Hematopoietic multipotent progenitor cell treated with erythropoietin and hydrocortisone succinate and interleukin-3 and kit ligand, for 17 days (in vitro differentiated cells): Measurements from ENCODE around the gene HEBP1.

Source experiments
- DNase-seq: peaks from one replicate; pipeline ENCODE4 v3.0.0-alpha.2; 2015; ENCODE audit warnings: low spot score

Gene HEBP1

DNA sequence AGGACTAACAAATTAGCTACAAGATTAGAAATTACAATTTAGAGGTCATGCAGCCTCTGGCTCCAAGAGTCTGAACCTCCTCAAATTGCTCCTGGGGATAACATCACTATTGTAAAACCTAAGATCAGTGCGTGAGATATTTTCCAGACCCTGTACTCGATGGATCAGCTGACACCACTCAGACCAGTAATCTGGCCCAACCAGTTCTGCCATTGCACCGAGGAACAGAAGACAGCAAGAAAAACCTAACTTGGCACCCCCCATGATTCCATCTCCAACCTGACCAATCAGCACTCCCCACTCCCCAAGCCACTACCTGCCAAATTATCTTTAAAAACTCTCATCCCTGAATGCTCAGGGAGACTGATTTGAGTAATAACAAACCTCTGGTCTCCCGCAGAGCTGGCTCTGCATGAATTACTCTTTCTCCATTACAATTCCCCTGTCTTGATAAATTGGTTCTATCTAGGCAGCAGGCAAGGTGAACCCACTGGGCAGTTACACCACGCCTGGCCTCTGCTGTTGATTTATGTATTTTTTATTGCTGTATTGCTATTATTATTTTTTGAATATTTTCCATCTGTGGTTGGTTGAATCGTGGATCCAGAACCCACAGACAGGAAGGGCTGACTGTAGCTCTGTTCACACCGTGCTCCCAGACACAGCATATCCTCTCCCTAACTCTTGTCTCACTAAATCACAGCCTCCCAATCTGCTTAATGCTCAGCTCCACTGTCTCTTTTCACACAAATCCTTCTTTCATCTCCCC, 9.2 kb downstream of the HEBP1 start:
- DNase-seq: no peak

DNA sequence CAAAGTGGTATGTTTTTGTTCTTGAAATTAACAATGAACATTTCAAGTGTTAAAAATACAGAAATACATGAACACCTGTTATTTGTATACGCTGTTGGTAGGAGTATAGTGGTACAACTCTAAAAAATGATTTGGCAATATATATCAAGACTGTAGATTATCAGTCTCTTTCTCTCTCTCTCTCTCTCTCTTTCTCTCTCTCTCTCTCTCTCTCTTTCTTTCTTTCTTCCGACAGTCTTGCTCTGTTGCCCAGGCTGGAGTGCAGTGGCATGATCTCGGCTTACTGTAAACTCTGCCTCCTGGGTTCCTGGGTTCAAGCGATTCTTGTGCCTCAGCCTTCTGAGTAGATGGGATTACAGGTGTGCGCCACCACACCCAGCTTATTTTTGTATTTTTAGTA, 12.6 kb downstream of the HEBP1 start:
- no peak for DNase-seq

DNA sequence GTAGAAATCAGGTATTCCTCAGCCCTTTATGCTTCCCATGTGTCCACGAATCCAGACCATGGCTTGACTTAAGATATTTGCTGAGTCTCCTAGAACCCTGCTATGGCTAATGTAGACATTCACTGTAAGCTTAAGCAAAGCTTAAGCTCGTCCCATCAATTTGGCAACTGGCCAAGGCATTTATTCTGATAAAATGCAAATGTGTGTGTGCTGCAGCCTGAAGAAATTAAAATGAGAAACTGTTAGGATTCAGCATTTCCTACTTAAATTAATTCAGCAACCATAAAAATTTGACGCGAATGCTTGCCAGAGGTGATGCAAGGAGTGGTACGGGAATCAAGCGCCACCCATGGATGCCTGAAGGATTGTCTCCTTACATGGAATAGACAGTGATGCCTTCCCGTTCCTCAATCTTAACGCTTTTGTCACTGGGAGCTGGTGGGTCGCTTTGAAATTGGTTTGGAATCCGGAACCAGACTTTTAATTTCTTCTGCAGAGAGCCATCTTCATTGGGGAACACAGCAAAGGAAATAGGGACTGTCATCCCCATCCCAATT, 13.2 kb downstream of the HEBP1 start:
- peak; percentile 87 for DNase-seq

DNA sequence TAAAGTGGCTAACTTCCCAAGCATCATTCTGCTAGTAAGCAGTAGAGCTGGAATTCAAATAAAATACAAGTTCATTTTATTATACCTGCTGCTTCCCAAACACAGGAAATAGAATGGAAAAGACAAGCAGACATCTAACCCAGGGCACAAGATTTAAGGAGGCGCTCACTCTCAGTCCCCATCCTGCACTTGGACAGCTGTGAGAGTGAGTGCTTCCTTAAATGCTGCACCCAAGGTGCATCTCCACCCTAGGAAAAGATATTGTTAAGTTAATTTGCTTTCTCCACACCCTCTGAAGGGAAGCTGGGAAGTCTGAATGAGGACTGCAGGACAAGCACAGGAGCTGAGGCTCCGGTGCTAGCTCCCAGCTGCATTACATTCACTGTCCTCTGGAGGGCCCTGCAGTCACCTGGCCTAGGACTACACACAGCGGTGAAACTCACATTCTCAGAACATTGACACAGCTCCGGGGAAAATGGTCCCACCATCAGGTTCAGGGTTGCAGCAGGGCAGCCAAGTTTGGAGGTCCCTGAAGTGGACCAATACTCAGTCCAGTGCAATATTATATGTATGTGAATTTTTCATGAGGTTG, 14.2 kb downstream of the HEBP1 start:
- peak; percentile 65 for DNase-seq

DNA sequence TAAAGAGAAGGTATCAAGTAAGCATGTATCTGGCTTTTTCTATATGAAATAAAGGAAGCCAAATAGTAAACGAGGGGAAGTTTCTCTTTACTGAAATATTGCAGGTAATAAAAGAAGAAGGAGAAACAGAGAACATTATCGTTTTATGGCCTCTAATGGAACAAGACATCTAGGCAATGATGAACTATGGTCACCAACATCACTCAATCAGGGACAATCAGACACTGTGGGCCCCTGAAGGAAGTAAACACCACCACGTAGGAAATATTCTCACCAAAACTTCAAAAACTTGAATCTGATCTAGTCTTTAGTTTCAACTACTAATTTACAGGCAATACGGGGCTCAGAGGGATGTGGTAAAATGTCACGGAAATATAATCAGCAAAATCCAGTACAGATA, 15.9 kb downstream of the HEBP1 start:
- DNase-seq: no peak

DNA sequence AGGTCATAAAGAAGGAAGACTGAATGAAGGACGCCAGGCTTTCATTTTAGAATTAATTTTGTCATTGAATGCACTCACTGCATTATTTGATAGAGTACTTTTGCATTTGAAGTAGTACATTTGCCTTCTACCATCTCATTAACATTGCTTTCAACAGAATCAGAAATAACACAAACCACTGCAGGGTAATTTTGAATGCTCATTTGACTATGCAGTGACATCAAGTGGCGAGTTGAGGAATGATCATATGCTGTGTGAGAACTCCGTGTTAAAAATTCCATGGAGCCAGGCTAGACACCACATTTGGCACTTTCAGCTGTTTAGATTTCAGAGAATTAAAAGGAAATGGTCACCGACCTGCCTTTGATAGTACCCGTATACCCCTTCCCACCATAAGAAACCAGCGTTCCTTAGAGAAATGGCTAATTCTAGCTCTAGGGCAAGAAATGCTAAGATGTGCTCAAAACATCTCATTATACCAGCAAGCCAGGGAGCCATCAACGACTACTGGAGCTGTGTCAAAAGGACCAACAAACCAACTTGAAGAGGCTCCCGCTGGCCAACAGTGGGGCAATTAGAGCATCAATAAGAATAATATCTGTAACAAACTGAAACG, 16.5 kb downstream of the HEBP1 start:
- DNase-seq: peak; percentile 63

DNA sequence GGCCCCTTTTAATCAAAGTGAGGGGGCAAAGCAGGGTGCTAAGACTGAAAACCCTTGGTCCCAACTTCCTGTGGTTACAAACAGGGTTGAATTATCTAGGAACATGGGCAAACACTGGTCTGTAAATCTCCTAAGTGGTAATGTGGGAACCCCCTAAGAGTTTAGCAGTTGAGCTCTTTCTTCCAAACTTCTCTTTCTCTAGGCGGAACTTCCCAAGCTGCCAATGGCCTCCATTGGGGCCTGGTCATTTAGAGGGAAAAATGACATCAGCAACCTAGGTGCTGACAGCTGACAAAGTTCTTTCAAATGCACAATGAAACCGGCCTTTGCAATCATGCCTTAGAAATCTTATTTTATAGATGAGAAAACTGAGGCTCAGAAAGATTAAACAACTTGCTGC, 17.7 kb downstream of the HEBP1 start:
- no peak for DNase-seq

DNA sequence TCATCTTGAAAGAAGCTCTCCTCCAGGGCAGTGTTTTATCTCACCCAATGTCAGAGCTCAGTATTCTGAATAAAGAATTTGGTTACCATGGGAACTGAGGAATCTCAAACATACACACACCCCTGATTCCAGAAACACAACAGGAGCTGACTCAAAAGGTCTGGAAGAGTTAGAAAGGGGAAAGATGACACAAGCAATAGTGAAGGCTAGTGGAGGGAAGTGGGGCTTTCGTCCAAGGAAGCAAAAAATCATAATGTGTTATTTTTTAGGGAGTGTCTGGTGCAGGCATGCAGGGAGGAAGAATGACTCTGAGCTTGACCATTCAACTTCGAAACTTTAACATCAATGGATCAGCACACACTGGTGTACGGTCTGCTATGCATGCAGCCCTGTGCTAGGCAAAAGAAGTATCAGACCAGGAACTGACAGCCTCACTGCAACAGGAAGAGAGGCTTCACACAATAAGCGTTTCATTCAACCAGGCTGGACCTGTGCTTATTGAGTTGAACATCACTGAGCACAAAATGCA, 20.3 kb downstream of the HEBP1 start:
- no peak for DNase-seq

DNA sequence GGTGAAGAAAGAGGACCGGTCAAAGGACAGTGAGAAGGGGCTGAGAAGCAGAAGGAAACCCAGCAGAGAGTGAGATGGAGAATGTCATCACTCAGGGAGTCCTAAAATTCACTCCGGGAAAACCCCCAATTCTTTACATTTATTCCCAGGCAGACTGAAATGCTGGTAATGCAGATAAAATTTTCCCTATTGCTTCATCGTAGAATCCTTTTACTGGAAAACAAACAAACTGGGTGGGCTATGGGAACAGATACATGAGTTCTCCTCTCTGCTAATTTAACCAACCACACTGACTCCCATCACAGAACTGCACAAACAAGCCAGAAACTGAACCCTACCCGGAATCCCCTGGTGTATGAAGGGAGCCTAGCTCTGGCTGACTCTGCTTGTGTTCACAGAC, 20.9 kb downstream of the HEBP1 start:
- no peak for DNase-seq

DNA sequence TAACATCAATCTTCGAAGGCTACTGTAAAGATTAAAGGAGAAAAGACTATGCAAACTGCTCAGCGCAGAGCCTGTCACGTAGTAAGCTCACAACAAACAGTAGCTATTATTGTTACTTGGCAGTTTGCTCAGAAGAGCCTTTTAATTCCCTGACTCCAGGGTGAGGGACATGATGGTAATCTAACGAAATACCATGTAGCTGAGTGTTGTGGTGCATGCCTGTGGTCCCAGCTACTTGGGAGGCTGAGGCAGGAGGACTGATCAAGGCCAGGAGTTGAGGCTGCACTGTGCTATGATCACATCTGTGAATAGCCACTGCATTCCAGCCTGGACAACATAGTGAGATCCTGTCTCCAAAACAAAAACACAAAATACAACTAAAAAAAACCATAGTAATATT, 22.8 kb downstream of the HEBP1 start:
- no peak for DNase-seq

DNA sequence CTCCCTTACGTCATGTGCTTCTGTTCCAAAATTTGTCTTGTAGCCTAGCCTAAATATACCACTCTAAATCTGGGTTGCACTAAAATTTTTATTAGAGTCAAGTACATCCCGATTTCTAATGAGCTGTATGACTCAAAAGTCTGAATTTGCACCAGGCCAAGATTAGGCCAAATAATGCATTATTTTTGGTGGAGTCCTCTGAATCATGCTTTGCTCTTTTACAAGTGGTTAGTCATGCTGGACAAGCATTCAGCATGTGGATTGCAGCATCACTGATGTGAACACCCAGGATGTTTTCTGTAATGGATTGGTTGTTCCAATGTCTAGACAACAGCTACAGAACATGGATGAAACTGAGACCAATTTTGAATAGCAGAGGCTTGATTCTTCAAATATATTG, 23.7 kb downstream of the HEBP1 start:
- DNase-seq: no peak

DNA sequence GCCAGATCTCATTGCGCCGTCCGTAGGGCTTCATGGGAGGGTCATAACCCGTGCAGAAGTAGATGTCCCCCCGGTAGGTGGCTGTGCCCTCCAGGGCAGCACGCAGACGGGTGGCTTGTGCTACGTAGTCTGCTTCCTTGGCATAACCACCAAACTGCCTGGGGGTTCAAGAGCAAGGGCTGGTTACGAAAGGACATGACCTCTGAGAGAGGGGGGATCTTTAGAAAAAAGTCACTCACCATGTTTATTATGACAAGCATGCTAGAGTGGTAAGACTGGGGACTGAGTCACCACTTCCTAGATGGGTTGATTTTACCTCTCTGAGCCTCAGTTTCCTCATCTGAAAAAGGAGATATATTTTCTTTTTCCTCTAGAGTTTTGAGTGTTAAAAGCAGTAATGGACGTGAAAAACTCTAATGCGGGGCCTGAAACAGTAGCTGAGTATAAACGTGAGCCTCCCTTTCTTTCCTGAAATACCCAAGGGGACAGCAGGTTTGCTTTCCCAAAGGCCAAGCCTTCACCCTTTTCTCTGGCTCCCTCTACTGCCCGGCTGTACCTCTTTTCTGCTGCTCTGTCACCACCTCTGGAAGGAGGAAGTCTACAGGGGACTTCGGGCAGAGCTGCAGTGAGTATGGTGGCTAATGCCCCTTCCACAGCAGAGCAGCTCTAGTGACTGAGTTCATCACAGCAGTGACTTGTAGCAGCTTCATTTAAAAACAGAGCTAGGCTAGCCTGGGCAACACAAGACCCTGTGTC, 24.6 kb downstream of the HEBP1 start:
- DNase-seq: no peak

DNA sequence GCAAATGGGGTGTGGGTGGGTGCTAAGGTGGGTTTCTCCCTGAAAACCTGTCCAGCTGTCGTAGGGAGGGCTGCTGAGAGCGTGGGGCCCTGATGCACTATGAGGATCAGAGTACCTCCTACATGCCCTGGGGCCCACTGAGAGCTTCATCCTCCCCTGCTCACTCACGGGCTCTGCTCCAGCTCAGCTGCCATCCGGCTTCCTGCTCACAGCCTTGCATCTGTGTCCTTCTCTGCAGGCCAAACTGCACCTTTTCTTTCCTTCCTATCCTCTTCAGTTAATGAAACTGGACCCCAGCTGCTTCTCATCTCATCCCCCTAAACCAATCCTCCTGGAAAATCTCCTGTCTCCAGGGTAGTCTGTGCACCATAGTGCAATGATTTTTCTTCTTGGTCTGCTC, 25.9 kb downstream of the HEBP1 start:
- no peak for DNase-seq

DNA sequence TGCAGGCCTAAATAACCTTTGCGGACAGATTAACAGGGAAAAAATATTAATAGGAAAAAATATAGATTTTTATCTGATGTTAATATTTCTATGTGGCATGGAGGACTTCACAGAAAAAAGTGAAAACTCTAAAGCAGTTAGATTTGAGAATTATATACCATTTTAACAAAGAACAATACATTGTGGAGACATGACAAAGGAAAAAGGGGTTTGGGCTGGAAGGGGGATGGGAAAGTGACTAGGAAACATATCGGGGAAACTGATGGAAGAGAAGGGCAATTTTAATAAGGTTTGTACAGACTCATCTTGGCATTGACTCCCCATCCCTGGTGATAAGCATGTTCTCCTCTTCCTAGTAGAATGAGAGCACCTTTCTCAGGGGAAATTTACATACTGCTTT, 27.0 kb downstream of the HEBP1 start:
- no peak for DNase-seq

DNA sequence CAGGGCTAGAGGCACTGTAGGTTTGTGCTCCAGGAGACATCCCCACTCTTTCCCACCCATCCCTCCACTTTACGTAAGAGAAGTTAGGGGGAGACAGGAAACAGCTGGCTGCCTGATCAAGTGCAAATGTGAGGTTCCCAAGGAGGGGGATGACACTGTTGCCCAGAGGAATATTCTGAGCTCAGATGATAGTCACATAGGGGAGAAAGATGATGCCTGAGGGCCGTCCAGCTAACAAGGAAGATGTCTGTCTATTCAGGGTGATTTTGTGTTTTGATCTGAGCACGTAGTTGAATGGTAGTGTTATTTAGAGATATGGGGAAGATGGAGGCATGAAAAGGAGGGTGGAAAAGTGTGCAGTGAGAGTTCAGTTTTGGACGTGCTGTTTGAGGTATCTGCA, 34.2 kb downstream of the HEBP1 start:
- no peak for DNase-seq

DNA sequence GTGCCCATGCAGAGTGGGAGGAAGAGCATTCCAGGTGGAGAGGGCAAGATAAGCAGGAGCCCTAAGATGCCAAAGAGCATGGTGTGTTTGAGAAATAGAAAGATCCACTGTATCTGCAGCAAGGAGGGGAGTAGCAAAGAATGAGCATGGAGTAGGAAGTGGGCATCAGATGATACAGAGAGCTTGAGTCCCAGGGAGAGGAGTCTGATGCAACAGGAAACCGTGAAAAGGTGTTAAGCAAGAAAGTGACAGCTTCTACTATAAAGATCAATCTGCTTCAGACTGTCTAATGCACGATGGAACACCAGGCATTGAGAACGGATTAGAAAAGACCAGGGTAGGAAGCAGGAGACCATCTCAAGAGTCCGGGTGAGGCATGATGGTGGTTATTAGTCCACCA, 35.8 kb downstream of the HEBP1 start:
- DNase-seq: no peak

DNA sequence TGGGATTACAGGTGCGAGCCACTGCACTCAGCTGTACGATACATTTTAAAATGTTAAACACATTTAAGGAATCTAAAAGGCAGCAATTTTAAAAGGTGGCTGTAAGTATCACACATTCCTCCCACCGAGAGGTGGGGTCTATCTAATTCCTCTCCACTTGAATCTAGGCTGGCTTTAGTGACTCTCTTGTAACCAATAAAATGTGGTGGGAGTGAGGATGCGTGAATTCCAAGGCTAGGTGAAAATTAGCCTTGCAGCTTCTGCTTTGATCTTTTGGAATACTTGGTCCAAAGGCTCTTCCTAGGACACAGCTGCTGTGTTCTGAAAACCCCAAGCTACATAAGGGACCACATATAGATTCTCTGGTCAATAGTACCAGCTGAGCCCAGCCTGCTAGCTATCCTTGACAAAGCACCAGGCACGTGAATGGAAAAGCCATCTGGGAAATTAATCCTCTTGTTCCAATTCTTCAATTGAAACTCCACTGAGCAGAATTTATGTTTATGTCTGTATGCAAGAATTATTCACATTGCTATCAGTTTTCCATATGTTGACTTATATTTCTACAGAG, 39.3 kb downstream of the HEBP1 start:
- no peak for DNase-seq

DNA sequence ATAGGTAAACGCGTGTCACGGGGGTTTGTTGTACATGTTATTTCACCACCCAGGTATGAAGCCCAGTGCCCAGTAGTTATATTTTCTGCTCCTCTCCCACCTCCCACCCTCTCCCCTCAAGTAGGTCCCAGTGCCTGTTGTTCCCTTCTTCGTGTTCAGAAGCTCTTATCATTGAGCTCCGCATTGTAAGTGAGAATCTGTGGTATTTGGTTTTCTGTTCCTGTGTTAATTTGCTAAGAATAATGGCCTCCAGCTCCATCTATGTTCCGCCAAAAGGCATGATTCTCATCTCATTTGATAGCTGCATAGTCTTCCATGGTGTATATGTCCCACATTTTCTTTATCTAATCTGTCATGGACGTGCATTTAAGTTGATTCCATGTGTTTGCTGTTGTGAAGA, 41.2 kb downstream of the HEBP1 start:
- DNase-seq: no peak

DNA sequence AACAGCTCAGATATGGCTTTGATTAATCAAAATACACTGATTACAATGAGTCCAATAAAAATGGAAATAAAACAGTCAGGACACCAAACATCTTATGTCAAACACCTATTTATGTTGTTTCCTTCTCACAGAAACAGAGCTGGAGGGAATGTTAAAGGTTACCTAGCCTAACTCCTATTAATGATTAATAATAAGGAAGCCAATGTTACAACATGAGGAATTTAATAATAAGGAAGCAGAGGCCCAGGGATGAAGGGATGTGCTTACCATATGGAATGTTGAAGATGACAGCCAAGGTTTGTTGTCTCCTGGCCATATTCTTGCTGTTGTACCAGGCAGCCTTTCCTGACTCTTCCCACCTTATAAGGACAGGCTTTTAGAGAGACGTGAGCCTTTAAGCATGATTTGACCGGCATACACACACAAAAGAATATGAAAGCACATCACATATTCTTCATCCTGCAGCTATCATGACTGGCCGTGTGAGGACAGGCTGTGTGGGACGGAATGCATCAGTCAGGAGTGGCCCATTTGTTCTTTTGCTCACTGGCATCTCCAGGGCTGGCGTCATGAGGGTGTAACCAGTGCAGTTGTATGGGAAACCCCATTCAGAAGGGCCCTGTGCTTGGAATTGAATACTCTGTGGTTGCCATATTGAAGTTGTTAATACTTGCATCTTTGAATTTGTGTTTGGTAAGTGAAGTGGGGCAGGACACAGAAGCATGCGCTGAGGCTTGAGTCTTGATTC, 45.0 kb downstream of the HEBP1 start:
- DNase-seq: no peak

DNA sequence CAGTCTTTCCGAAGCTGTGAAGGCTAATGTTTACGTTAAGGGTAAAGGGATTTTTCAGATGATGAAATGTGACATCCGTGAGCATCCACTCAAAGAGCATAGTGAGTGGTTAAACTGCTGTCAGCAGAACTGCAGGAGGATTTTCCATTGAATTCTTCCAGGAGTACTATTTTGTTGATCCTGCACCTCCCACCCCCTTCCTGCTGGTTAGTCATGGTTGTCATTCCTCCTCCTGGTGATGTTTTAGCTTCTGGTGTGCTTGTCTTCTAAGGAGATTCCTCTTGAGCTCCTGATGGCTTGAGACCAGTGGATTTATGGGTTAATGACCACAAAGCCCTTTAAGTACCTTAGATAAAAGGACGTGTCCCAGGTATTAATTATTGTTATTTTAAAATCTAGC, 45.7 kb downstream of the HEBP1 start:
- DNase-seq: no peak

DNA sequence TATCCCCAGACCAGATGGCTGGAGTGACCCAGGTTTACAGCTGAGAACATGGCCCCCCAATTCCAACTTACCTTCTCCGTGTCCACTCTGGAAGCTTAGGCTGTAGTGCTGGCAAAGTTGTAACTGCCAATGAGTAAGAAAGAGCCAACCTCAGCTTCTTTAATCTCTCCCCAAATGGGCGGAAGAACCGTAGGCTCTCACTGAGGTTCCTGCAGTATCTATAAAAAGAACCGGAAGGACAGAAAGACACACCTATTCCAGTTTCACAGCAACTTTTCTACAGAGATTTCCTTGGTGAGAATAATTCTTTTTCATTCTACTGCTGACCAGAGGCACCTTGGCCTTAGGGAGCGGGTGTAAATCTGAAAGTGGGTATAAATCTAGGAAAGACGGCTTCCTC, 48.0 kb downstream of the HEBP1 start, which contains the start of gene GPRC5D:
TSS of gene GPRC5D (minus strand) at position 135 of the 400 bp plus-strand sequence. CDS start 1,786 bp downstream, outside the sequence.
- DNase-seq: no peak
